GM19324 (cell line): Measurements from ENCODE around the gene ERICH6B.

Source experiments
- ATAC-seq: cut with Tn5 transposase; IDR thresholded peaks from one replicate; pipeline ENCODE4 v1.9.1; 2021; ENCODE audit warnings: mild to moderate bottlenecking, moderate library complexity; ENCODE audit not compliant: unreplicated experiment, low FRiP score

The ERICH6B gene

DNA sequence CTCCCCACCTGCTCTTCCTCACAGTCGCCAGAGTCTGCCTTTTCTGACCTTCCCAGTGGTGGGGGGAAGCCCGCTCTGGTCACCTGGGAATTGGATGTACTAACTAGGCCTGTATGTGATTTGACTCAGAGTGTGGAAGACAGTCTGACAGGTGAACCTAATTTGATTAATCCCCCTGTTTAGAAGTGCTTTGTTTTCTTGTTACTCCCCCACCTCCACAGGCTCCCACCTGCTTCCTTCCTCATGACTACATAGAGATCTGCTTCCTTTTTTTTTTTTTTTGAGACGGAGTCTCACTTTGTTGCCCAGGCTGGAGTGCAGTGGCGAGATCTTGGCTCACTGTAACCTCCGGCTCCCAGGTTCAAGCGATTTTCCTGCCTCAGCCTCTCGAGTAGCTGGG is 106.8 kb downstream of the ERICH6B start:
- ATAC-seq: no peak

DNA sequence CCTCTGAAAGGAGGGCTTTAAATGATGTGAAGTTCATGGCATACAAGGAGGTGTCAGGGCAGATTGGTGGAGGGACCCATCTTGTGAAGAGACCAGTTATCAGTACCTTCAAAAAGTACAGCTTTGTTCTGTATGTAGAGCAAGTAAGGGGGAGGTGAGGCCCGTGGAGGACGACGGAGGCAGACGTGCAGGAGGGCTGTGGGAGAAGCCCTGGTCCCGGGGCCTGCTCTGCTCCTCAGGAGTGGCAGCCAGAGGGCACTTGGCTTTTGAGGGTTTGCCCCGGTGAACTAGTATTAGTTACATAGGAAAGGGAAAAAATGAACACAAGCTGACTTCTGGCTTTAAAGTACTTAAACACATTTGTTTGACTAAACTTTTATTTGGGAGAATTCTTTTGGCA is 108.7 kb downstream of the ERICH6B start:
- ATAC-seq: no peak

DNA sequence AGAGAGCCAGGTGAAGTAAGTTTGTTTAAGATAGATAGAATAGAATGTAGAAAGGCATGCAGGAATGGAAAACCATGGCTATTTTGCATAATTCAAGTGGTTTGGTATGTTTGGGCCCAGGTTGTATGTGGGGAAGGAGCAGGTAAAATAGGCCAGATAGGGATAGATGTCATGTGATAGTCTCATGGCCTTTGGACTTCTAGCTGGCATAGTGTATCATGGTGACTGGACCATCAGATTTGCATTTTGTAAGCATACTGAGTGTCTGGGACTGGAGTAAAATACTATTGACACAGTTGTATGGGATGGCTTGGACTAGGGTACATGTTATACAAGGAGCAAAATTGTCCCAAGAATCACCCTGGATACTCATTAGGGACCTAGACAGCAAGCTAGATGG is 111.9 kb downstream of the ERICH6B start:
- ATAC-seq: no peak

DNA sequence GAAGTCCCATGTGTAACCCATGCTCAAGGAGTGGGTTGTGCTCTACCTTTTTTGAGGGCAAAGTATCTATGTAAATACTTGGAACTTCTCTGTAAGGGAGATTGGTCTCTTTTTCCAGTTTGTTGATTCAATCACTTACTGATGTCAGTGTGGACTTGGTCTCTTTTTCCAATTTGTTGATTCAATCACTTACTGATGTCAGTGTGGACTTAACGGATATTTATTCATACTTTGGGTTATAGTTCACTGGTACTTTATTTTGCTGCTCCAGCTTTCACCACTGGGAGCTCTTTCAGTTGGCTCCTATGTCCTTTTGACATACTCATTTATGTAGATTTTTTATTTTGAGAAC is 114.4 kb downstream of the ERICH6B start:
- ATAC-seq: no peak

DNA sequence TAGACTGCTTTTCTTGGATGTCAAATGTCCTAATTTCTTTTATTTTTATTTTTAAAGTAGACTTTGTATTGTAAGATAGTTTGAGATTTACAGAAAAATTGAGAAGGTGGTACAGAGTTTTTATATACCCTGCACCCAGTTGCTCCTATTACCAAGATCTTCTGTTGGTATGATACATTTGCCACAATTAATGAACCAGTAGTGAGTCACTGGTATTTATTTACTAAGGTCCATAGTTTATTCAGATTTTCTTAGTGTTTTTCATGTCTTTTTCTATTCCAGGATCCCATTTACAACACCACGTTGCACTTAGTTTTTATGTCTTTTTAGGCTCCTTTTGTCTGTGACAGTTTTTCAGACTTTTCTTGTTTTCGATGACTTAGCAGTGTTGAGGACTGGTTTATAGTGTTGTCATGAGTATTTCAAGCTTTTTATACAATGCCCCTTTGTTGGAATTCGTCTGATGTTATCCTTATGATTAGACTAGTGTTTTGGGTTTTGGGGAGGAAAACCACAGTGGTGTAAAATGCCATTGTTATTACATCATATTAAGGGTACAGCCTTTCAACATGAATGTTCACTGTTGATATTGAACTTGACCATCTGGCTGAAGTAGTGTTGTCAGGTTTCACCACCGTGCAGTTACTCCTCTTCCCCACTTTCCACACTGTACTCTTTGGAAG is 114.9 kb downstream of the ERICH6B start:
- no peak for ATAC-seq

DNA sequence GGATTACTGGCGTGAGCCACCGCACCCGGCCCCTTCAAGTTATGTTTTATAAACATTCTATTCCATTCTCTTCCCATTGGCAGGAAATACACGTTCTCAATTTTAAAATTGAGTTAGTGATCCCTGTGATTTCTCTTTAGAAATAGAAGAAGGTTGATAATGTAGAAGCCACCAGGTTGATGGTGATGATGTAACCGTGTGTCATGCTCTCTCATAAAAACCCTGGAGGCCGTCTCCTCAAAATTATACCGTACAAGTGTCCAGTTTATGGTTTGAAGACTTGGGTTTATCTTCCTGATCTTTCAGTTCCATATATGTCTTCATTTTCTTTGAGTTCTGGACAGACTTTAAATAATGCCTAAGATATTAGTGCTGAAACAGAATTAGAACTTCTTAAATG is 118.6 kb downstream of the ERICH6B start:
- ATAC-seq: no peak

DNA sequence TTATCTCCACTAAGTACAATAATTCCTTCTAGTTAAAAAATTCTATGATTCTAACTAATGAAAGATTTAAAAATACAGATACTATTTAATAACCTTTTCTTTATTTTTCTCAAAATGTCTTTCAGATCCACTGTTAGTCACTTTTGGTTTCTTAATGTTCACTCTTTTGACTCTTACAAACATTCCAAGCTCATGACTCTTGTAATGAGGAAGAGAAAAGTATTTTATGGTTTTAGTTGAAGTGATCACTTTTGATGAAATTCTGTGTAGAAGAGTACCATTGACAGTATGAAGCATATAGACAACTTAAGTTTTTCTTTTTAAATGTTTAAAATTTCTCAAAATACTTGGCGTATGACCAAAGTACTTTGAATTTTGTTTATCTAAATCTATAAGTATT is 123.0 kb downstream of the ERICH6B start:
- ATAC-seq: no peak
